Type B pancreatic cell (in vitro differentiated cells): Measurements from ENCODE around the gene ARHGEF7. TPM values are rescaled to one million over a fixed set of nuclear protein-coding genes. Genes with fewer than 3 reads are reported as not detected.

ENCODE experiments used
- DNase-seq: peaks from one replicate; pipeline ENCODE4 v3.0.0; 2021; ENCODE audit warnings: mixed read lengths; ENCODE audit not compliant: unreplicated experiment; ENCODE audit errors: extremely low spot score
- H3K27ac Mint-ChIP-seq: 2 replicates; pipeline ENCODE4 v1.8.0; 2021; ENCODE audit warnings: mild to moderate bottlenecking, mixed read lengths
- H3K27me3 Mint-ChIP-seq: 2 replicates; pipeline ENCODE4 v1.8.0; 2021; ENCODE audit warnings: mixed read lengths
- H3K36me3 Mint-ChIP-seq: 2 replicates; pipeline ENCODE4 v1.8.0; 2021; ENCODE audit warnings: mixed read lengths
- H3K4me1 Mint-ChIP-seq: one replicate; pipeline ENCODE4 v1.8.0; 2021; ENCODE audit warnings: mixed read lengths; ENCODE audit not compliant: unreplicated experiment
- H3K4me3 Mint-ChIP-seq: 2 replicates; pipeline ENCODE4 v1.8.0; 2021; ENCODE audit warnings: mild to moderate bottlenecking, mixed read lengths
- H3K9me3 Mint-ChIP-seq: 2 replicates; pipeline ENCODE4 v1.8.0; 2021; ENCODE audit warnings: mixed read lengths
- CTCF ChIP-seq: fragments of 200-600 bp; sonication (generic); conservative IDR thresholded peaks from 2 replicates; pipeline ENCODE4 v1.5.0; 2021; ENCODE audit warnings: antibody characterized with exemption, mild to moderate bottlenecking
- total RNA-seq: library from RNA; stranded (reverse); gene quantifications from 2 replicates; pipeline ENCODE4 v1.2.1, GENCODE V29; 2021; ENCODE audit warnings: low replicate concordance

The ARHGEF7 gene
- total RNA-seq, 1 donor from 2014 or later, result 103 TPM

GRCh38 chr13:111326621-111326965 lies 211.5 kb downstream of the ARHGEF7 start:
- Mint-ChIP-seq H3K4me1 (no peaks in the 10 kb centered on the region), H3K9me3 (no peaks in the 10 kb centered on the region), H3K27me3 (no peaks in the 10 kb centered on the region), H3K27ac (no peak overlapping the region), H3K36me3 (no peaks in the 10 kb centered on the region), H3K4me3 (no peak overlapping the region)
- peak; percentile 61 for DNase-seq
- TF ChIP-seq CTCF, result no peak

GRCh38 chr13:111326981-111327642 lies 212.0 kb downstream of the ARHGEF7 start:
- H3K27me3 Mint-ChIP-seq, result no peaks in the 10 kb centered on the region
- DNase-seq, result peak; percentile 52

GRCh38 chr13:111327730-111328573 lies 212.8 kb downstream of the ARHGEF7 start:
- Mint-ChIP-seq H3K4me3 (no peak overlapping the region), H3K4me1 (no peaks in the 10 kb centered on the region), H3K9me3 (no peaks in the 10 kb centered on the region), H3K36me3 (no peaks in the 10 kb centered on the region), H3K27ac (no peak overlapping the region), H3K27me3 (no peaks in the 10 kb centered on the region)
- no peak for TF ChIP-seq CTCF
- DNase-seq, result no peak

More at GRCh38 chr13:111326981-111327642, 212.0 kb downstream of the ARHGEF7 start:
- H3K27ac Mint-ChIP-seq, result no peak overlapping the region
- H3K4me1 Mint-ChIP-seq, result no peaks in the 10 kb centered on the region
- no peaks in the 10 kb centered on the region for H3K9me3 Mint-ChIP-seq
- no peak for TF ChIP-seq CTCF
- H3K4me3 Mint-ChIP-seq, result no peak overlapping the region
- H3K36me3 Mint-ChIP-seq, result no peaks in the 10 kb centered on the region

GRCh38 chr13:111328574-111329410 lies 213.7 kb downstream of the ARHGEF7 start:
- Mint-ChIP-seq H3K9me3 (no peaks in the 10 kb centered on the region), H3K4me3 (no peak overlapping the region)
- DNase-seq, result peak; percentile 59

More at GRCh38 chr13:111328574-111329410, 213.7 kb downstream of the ARHGEF7 start:
- no peak for TF ChIP-seq CTCF
- Mint-ChIP-seq H3K36me3 (no peaks in the 10 kb centered on the region), H3K4me1 (no peaks in the 10 kb centered on the region), H3K27ac (no peak overlapping the region), H3K27me3 (no peaks in the 10 kb centered on the region)
